OCI-LY1 (cell line): ENCODE results near the gene MZF1.

ENCODE experiments used
- H2AFZ ChIP-seq: fragments of 200-600 bp; sonication (generic), shearing (Covaris generic); 2 replicates; pipeline ENCODE4 v1.6.0; 2014; ENCODE audit warnings: antibody characterized with exemption, mild to moderate bottlenecking, low read length
- H3F3A ChIP-seq: fragments of 200-600 bp; sonication (generic), shearing (Covaris generic); 2 replicates; pipeline ENCODE4 v1.6.0; 2014; ENCODE audit warnings: mild to moderate bottlenecking, antibody characterized with exemption, low read length, moderate library complexity; ENCODE audit not compliant: insufficient read depth
- H3K27ac ChIP-seq: fragments of 200-600 bp; sonication (generic); 2 replicates; pipeline ENCODE4 v1.5.1; 2014; ENCODE audit warnings: low read length, mixed run types, mild to moderate bottlenecking, low read depth; ENCODE audit not compliant: poor library complexity, severe bottlenecking
- H3K27me3 ChIP-seq: fragments of 200-600 bp; sonication (generic); 2 replicates; pipeline ENCODE4 v1.6.0; 2014; ENCODE audit warnings: antibody characterized with exemption, mild to moderate bottlenecking, low read length, moderate library complexity; ENCODE audit not compliant: insufficient read depth
- H3K36me3 ChIP-seq: fragments of 200-600 bp; sonication (generic); 2 replicates; pipeline ENCODE4 v1.6.1; 2014; ENCODE audit warnings: mild to moderate bottlenecking, antibody characterized with exemption, low read length, moderate library complexity, mixed read lengths; ENCODE audit not compliant: insufficient read depth
- H3K4me1 ChIP-seq: fragments of 200-600 bp; sonication (generic); 2 replicates; pipeline ENCODE4 v1.5.1; 2014; ENCODE audit warnings: mild to moderate bottlenecking, low read length, moderate library complexity; ENCODE audit not compliant: insufficient read depth, severe bottlenecking
- H3K4me2 ChIP-seq: fragments of 200-600 bp; sonication (generic), shearing (Covaris generic); 2 replicates; pipeline ENCODE4 v1.6.1; 2014; ENCODE audit warnings: low read length
- H3K4me3 ChIP-seq: fragments of 200-600 bp; sonication (generic); 2 replicates; pipeline ENCODE4 v1.5.1; 2014; ENCODE audit warnings: low read length, low read depth, mild to moderate bottlenecking, mixed read lengths; ENCODE audit not compliant: poor library complexity, severe bottlenecking
- H3K79me2 ChIP-seq: fragments of 200-600 bp; shearing (Covaris generic); 2 replicates; pipeline ENCODE4 v1.6.1; 2016; ENCODE audit warnings: mixed run types, low read length, mixed read lengths; ENCODE audit not compliant: insufficient read depth
- H3K9ac ChIP-seq: fragments of 200-600 bp; sonication (generic), shearing (Covaris generic); 2 replicates; pipeline ENCODE4 v1.6.1; 2014; ENCODE audit warnings: mild to moderate bottlenecking, low read length, mixed read lengths
- H3K9me2 ChIP-seq: fragments of 200-600 bp; sonication (generic), shearing (Covaris generic); 2 replicates; pipeline ENCODE4 v1.6.1; 2014; ENCODE audit warnings: low read depth, mild to moderate bottlenecking, low read length, mixed read lengths
- H3K9me3 ChIP-seq: fragments of 200-600 bp; shearing (Covaris generic); 2 replicates; pipeline ENCODE4 v1.6.1; 2014; ENCODE audit warnings: low read length, mixed read lengths
- H4K20me1 ChIP-seq: fragments of 200-600 bp; sonication (generic), shearing (Covaris generic); 2 replicates; pipeline ENCODE4 v1.6.0; 2016; ENCODE audit warnings: mild to moderate bottlenecking, low read length; ENCODE audit not compliant: insufficient read depth
- EZH2 ChIP-seq: fragments of 200-600 bp; sonication (generic), shearing (Covaris generic); IDR thresholded peaks from 2 replicates; pipeline ENCODE4 v1.8.0; 2017; ENCODE audit warnings: borderline replicate concordance, mixed run types, mild to moderate bottlenecking, antibody characterized with exemption, low read length, moderate library complexity, mixed read lengths
- TF ChIP-seq, protein P1 (sequence below): fragments of 200-600 bp; sonication (generic), shearing (Covaris generic); IDR thresholded peaks from 2 replicates; pipeline ENCODE4 v1.5.1; 2017; ENCODE audit warnings: mild to moderate bottlenecking, antibody characterized with exemption, low read length, moderate library complexity, mixed read lengths

The MZF1 gene

DNA sequence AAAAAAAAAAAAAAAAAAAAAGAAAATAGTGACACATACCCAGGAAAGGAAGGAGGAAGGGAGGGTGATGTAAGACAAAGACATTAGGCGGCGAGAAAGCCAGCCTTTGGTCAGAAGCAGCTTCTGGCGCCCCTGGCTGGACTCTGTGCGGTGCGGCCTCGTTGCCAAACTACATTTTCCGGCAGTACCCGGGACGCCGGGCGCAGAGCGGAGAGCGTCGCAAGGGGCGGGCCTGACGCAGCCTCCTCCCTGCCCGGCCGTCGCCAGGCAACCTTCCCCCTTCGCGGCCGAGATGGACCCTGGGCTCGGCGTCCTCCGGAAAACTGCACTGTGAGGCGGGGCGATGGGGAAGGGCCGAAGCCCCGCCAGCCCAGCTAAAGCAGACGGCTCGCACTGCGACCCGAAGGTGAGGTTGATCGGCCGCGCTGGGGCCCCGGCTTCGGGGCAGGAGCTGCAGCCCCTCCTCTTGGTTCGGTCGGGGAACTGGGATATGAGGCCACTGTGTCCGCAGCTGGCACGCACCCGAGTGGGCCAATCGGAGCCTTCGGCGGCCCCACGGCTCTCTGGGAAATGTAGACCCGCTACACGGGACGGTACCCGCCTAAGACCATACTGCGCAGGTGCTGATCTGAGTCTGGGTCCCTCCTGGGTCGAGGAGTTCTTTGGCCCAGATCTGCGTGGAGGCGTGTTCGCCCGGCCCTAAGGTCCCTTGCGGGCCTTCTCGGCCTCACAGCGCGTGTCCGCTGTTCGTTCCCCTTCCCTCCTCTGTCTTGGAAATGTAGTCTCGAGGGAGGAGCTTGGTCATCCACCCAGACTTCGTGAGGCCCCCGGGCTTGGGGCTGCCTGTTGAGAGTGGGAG lies 2.3 kb upstream of the MZF1 start:
- no peak overlapping the region for H2AFZ ChIP-seq
- peaks cover 41% of the 10 kb centered on the region for H3K4me1 ChIP-seq
- peak overlapping the region; percentile 50 for H3K27ac ChIP-seq
- H3K9me3 ChIP-seq = no peaks in the 10 kb centered on the region
- no peak for TF ChIP-seq EZH2
- TF ChIP-seq, protein P1, sequence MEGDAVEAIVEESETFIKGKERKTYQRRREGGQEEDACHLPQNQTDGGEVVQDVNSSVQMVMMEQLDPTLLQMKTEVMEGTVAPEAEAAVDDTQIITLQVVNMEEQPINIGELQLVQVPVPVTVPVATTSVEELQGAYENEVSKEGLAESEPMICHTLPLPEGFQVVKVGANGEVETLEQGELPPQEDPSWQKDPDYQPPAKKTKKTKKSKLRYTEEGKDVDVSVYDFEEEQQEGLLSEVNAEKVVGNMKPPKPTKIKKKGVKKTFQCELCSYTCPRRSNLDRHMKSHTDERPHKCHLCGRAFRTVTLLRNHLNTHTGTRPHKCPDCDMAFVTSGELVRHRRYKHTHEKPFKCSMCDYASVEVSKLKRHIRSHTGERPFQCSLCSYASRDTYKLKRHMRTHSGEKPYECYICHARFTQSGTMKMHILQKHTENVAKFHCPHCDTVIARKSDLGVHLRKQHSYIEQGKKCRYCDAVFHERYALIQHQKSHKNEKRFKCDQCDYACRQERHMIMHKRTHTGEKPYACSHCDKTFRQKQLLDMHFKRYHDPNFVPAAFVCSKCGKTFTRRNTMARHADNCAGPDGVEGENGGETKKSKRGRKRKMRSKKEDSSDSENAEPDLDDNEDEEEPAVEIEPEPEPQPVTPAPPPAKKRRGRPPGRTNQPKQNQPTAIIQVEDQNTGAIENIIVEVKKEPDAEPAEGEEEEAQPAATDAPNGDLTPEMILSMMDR = no peak
- H3K4me3 ChIP-seq = peak overlapping the region; percentile 65
- H3K9ac ChIP-seq = peak overlapping the region; percentile 61
- H3K27me3 ChIP-seq = no peaks in the 10 kb centered on the region
- no peaks in the 10 kb centered on the region for H4K20me1 ChIP-seq
- H3F3A ChIP-seq = peaks cover 9% of the 10 kb centered on the region; the same call in 1 of the 2 replicates
- H3K36me3 ChIP-seq = peaks cover 9% of the 10 kb centered on the region; the same call in 1 of the 2 replicates
- no peaks in the 10 kb centered on the region for H3K79me2 ChIP-seq
- no peaks in the 10 kb centered on the region for H3K9me2 ChIP-seq
- peak overlapping the region; percentile 86 for H3K4me2 ChIP-seq

DNA sequence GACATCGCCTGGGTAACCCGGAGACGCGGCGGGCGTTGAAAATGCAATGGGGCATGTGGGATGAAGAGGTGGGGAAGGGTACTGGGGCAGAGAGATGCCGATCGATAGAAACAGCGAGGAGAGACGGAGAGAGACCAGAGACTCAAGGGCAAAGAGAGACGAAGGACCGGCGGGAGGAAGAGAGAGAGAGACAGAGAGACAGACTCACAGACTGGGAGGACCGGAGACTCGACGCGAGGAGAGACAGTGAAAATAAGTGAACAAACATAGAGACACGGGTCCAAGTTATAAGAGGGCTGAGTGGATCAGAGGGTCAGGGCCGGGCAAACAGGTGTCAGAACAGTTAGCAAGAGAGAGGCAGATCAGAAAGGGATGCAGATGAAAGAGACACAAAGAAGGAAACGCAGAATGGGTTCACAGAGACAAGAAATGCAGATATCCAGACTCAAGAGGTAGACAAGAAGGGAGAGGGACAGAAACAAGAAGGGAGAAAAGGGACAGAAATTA lies 576 bp upstream of the MZF1 start:
- Histone ChIP-seq H2AFZ (no peak overlapping the region), H3K9me3 (no peaks in the 10 kb centered on the region)
- TF ChIP-seq EZH2 = no peak
- TF ChIP-seq, protein P1 = no peak

DNA sequence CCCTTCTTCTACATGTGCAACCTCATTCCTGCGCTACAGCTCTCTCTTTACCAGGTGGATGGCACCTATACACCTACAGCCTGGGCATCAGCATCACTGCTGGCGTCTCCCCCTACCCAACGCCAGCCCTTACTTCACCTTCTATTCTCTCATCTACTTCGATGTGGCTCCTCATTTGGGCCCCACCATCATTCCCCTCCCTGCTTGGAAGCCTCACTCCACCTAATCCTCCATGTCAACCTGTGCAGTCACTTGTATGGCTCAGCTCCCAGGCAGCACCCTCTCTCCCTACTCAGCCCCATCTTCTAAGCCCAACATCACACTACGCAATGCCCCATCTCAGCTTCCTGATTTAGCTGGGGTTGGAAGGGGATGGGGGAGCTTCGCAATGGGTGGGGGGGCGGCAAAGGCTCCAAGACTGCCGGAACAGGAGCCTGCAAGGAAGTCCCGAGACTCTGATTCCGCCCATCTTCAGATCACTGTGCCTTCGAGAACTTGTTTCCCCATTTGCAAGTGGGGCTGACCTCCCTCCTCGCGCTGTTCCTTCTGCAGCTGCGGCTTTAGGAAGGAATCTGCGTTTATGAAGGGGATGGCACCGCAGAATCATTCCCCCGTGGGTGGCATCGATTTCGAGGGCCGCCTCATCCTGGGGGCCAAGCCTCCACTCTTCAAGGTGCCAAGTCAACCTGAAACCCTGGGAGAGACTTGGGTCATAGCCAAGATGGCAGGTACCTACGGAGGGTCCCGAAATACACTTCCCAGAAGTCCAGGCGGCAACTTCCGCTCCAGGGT lies 913 bp downstream of the MZF1 start:
- H3K27me3 ChIP-seq = no peaks in the 10 kb centered on the region
- H3K9me3 ChIP-seq = no peaks in the 10 kb centered on the region
- no peak for TF ChIP-seq EZH2
- TF ChIP-seq, protein P1 = no peak
- H4K20me1 ChIP-seq = no peaks in the 10 kb centered on the region
- peak overlapping the region; percentile 86 for H3K4me2 ChIP-seq
- H3K9me2 ChIP-seq = no peaks in the 10 kb centered on the region
- peak overlapping the region; percentile 65 for H3K4me3 ChIP-seq
- H3K4me1 ChIP-seq = peaks cover 29% of the 10 kb centered on the region
- no peak overlapping the region for H2AFZ ChIP-seq
- H3K27ac ChIP-seq = peak overlapping the region; percentile 90
- no peaks in the 10 kb centered on the region for H3K79me2 ChIP-seq
- H3F3A ChIP-seq = peaks cover 5% of the 10 kb centered on the region; the same call in 1 of the 2 replicates
- peak overlapping the region; percentile 76 for H3K9ac ChIP-seq
- H3K36me3 ChIP-seq = peaks cover 20% of the 10 kb centered on the region; the same call in 1 of the 2 replicates

More for the DNA sequence above, 576 bp upstream of the MZF1 start:
- H3K9me2 ChIP-seq = no peaks in the 10 kb centered on the region
- H3K9ac ChIP-seq = peak overlapping the region; percentile 61
- peaks cover 38% of the 10 kb centered on the region for H3K4me1 ChIP-seq
- H3K36me3 ChIP-seq = peaks cover 17% of the 10 kb centered on the region; the same call in 1 of the 2 replicates
- peak overlapping the region; percentile 65 for H3K4me3 ChIP-seq
- no peaks in the 10 kb centered on the region for H4K20me1 ChIP-seq
- peak overlapping the region; percentile 86 for H3K4me2 ChIP-seq
- peaks cover 5% of the 10 kb centered on the region; the same call in 1 of the 2 replicates for H3F3A ChIP-seq
- H3K27ac ChIP-seq = peak overlapping the region; percentile 90
- no peaks in the 10 kb centered on the region for H3K27me3 ChIP-seq
- H3K79me2 ChIP-seq = no peaks in the 10 kb centered on the region
